CD14-positive monocyte (primary cell): Measurements from ENCODE around the gene RGL1. TPM values are rescaled to one million over a fixed set of nuclear protein-coding genes. Genes with fewer than 3 reads are reported as not detected.

Experiments
- DNase-seq, 3 donors: peaks; one replicate each; pipeline ENCODE4 v3.0.0-alpha.2; 2011 to 2022
- H2AFZ ChIP-seq: 2 replicates; pipeline ENCODE4 v1.6.0; 2012; ENCODE audit warnings: mild to moderate bottlenecking, low read depth, low read length, inconsistent platforms; ENCODE audit not compliant: insufficient read depth, poor library complexity, severe bottlenecking
- H3K27ac ChIP-seq, 2 donors: 1 replicate in 1 of 2; 2 replicates in 1 of 2; pipeline ENCODE4 v1.5.1; 2012 to 2013; ENCODE audit warnings: low read length in 2 of 2, control low read depth in 1 of 2, inconsistent platforms in 1 of 2, low read depth in 1 of 2, mild to moderate bottlenecking in 1 of 2
- H3K27me3 ChIP-seq, 2 donors: one replicate each; pipeline versions ENCODE4 v1.6.0 to v1.6.1; 2011 to 2013; ENCODE audit warnings: low read length in 2 of 2; ENCODE audit not compliant: control insufficient read depth in 2 of 2, insufficient read depth in 2 of 2
- H3K36me3 ChIP-seq, 2 donors: replicated peaks in 1 of 2; 1 replicate in 1 of 2; 2 replicates in 1 of 2; pipeline versions ENCODE4 v1.5.1 to v1.6.1; 2012 to 2013; ENCODE audit warnings: low read length in 2 of 2, control low read depth in 1 of 2, inconsistent platforms in 1 of 2, mild to moderate bottlenecking in 1 of 2; ENCODE audit not compliant: insufficient read depth in 2 of 2, control insufficient read depth in 1 of 2
- H3K4me1 ChIP-seq, 2 donors: 1 replicate in 1 of 2; 2 replicates in 1 of 2; pipeline versions ENCODE4 v1.5.1 to v1.6.1; 2012 to 2013; ENCODE audit warnings: low read length in 2 of 2, control low read depth in 1 of 2, inconsistent platforms in 1 of 2, mild to moderate bottlenecking in 1 of 2, moderate library complexity in 1 of 2; ENCODE audit not compliant: insufficient read depth in 2 of 2, control insufficient read depth in 1 of 2
- H3K4me2 ChIP-seq: replicated peaks from 2 replicates; pipeline ENCODE3; 2012; ENCODE audit warnings: low read length, moderate library complexity, mild to moderate bottlenecking; ENCODE audit not compliant: poor library complexity, severe bottlenecking; ENCODE audit errors: extremely low read depth
- H3K4me3 ChIP-seq, 3 experiments: fragments of 200-600 bp in 1 of 3; sonication (generic) in 1 of 3; replicated peaks in 1 of 3; 1 replicate in 2 of 3; 2 replicates in 1 of 3; pipeline ENCODE4 v1.5.1; 2011 to 2013; ENCODE audit warnings: low read length in 3 of 3, mild to moderate bottlenecking in 3 of 3, control low read depth in 2 of 3, low read depth in 2 of 3, inconsistent platforms in 1 of 3, moderate library complexity in 1 of 3
- H3K79me2 ChIP-seq: 2 replicates; pipeline ENCODE4 v1.6.0; 2012; ENCODE audit warnings: mild to moderate bottlenecking, control low read depth, inconsistent platforms, low read length, moderate library complexity; ENCODE audit not compliant: insufficient read depth
- H3K9ac ChIP-seq: 2 replicates; pipeline ENCODE4 v1.6.0; 2017; ENCODE audit warnings: low read length, mild to moderate bottlenecking; ENCODE audit not compliant: insufficient read depth, poor library complexity, severe bottlenecking
- H3K9me3 ChIP-seq, 2 donors: replicated peaks in 1 of 2; 1 replicate in 1 of 2; 2 replicates in 1 of 2; pipeline versions ENCODE4 v1.5.1 to v1.6.1; 2012 to 2013; ENCODE audit warnings: low read length in 2 of 2, control low read depth in 1 of 2; ENCODE audit not compliant: control insufficient read depth in 1 of 2, insufficient read depth in 1 of 2
- H4K20me1 ChIP-seq: 2 replicates; pipeline ENCODE4 v1.6.0; 2012; ENCODE audit warnings: mild to moderate bottlenecking, low read length, control low read depth, moderate library complexity; ENCODE audit not compliant: insufficient read depth
- H3K27ac Mint-ChIP-seq, 7 donors: one replicate each; pipeline ENCODE4 v1.8.0; 2020; ENCODE audit warnings: mild to moderate bottlenecking in 7 of 7, mixed read lengths in 7 of 7, moderate library complexity in 6 of 7, inconsistent platforms in 2 of 7
- H3K27me3 Mint-ChIP-seq, 3 donors: one replicate each; pipeline ENCODE4 v1.8.0; 2021 to 2022; ENCODE audit warnings: low read depth in 3 of 3, mild to moderate bottlenecking in 3 of 3, mixed read lengths in 3 of 3, moderate library complexity in 3 of 3, inconsistent platforms in 1 of 3
- H3K36me3 Mint-ChIP-seq, 2 donors: one replicate each; pipeline ENCODE4 v1.8.0; 2020; ENCODE audit warnings: mixed read lengths in 2 of 2, inconsistent platforms in 1 of 2, mild to moderate bottlenecking in 1 of 2
- H3K4me1 Mint-ChIP-seq: one replicate; pipeline ENCODE4 v1.8.0; 2020; ENCODE audit warnings: mild to moderate bottlenecking, mixed read lengths
- H3K4me3 Mint-ChIP-seq, 2 donors: one replicate each; pipeline ENCODE4 v1.8.0; 2020; ENCODE audit warnings: mild to moderate bottlenecking in 2 of 2, mixed read lengths in 2 of 2, moderate library complexity in 1 of 2
- H3K9me3 Mint-ChIP-seq, 7 donors: one replicate each; pipeline ENCODE4 v1.8.0; 2020 to 2022; ENCODE audit warnings: mixed read lengths in 7 of 7, mild to moderate bottlenecking in 6 of 7, moderate library complexity in 6 of 7, inconsistent platforms in 2 of 7
- whole genome bisulfite sequencing: methylation state at CpG from one replicate; pipeline ENCODE4 v1.1.5; 2013; ENCODE audit warnings: missing lambda C conversion rate; ENCODE audit not compliant: insufficient coverage; 5-methylcytosine and 5-hydroxymethylcytosine counted together
- intact Hi-C, 2 donors: fragments of 100-400 bp; cut with micrococcal nuclease; formaldehyde crosslinking; loops; one replicate each; pipeline versions ENCODE4 v1.15.0 to v1.15.1; 2023
- polyA plus RNA-seq, 3 donors: library from polyadenylated mRNA; depleted of rRNA in 1 of 3; unstranded in 2 of 3; stranded (reverse) in 1 of 3; fragments of 300-500 nt in 2 of 3; fragments of >200 nt in 1 of 3; fragmentation: Illumina TruSeq in 2 of 3; gene quantifications; 1 replicate in 2 of 3; 2 replicates in 1 of 3; pipeline ENCODE4 v1.2.3, GENCODE V29; 2012 to 2021
- TF ChIP-seq, protein P1 (sequence below): fragments of 200-600 bp; IDR thresholded peaks from one replicate; pipeline ENCODE4 v1.8.0; 2022; ENCODE audit warnings: antibody characterized with exemption, mild to moderate bottlenecking

The RGL1 gene
- polyA plus RNA-seq, 3 donors: 1.2 to 3.3 (median 2.0) TPM

DNA sequence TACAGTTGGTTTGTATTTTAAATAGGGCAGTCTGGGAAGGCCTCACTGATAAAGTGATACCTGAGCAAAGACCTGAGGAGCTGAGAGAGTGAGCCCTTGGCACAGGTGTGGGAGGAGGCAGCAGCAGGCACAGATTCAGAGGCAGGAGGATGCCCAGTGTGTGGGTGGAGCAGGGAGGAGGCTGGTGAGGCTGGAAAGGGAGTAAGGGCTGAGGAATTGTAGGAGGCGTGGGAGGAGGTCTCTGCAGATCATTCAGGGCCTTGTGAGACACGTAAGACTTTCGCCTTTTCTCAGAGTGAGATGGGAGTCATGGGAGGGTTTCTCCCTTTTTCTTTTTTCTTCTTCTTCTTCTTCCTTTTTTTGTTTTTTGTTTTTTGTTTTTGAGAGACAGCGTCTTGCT, 58.0 kb downstream of the RGL1 start:
- H3K4me3 Mint-ChIP-seq: no peak overlapping the region
- H4K20me1 ChIP-seq: no peaks in the 10 kb centered on the region
- no peak overlapping the region for H2AFZ ChIP-seq
- no peak for DNase-seq
- H3K36me3 ChIP-seq: no peaks in the 10 kb centered on the region
- H3K9me3 ChIP-seq: no peaks in the 10 kb centered on the region
- H3K9ac ChIP-seq: no peak overlapping the region
- TF ChIP-seq, protein P1, sequence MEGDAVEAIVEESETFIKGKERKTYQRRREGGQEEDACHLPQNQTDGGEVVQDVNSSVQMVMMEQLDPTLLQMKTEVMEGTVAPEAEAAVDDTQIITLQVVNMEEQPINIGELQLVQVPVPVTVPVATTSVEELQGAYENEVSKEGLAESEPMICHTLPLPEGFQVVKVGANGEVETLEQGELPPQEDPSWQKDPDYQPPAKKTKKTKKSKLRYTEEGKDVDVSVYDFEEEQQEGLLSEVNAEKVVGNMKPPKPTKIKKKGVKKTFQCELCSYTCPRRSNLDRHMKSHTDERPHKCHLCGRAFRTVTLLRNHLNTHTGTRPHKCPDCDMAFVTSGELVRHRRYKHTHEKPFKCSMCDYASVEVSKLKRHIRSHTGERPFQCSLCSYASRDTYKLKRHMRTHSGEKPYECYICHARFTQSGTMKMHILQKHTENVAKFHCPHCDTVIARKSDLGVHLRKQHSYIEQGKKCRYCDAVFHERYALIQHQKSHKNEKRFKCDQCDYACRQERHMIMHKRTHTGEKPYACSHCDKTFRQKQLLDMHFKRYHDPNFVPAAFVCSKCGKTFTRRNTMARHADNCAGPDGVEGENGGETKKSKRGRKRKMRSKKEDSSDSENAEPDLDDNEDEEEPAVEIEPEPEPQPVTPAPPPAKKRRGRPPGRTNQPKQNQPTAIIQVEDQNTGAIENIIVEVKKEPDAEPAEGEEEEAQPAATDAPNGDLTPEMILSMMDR: no peak
- no peak overlapping the region for H3K27ac ChIP-seq
- no peak overlapping the region for H3K4me2 ChIP-seq
- H3K27me3 Mint-ChIP-seq: peaks cover 0 to 5% (median 2%) of the 10 kb centered on the region in 3 donors
- H3K79me2 ChIP-seq: no peaks in the 10 kb centered on the region
- no peaks in the 10 kb centered on the region for H3K4me1 Mint-ChIP-seq
- no peaks in the 10 kb centered on the region for H3K4me1 ChIP-seq
- peaks cover 0 to 4% of the 10 kb centered on the region in 2 donors for H3K36me3 Mint-ChIP-seq
- H3K27ac Mint-ChIP-seq: no peak overlapping the region
- H3K27me3 ChIP-seq: no peaks in the 10 kb centered on the region
- intact Hi-C loops: no loop called here
- 86% methylated on average over 1 of the region's 4 CpGs for WGBS
- H3K9me3 Mint-ChIP-seq: no peaks in the 10 kb centered on the region
- no peak overlapping the region for H3K4me3 ChIP-seq

GRCh38 chr1:183863852-183864251, 58.9 kb downstream of the RGL1 start:
- intact Hi-C loops: no loop called here
- Histone ChIP-seq H3K79me2 (no peaks in the 10 kb centered on the region), H3K27ac (no peak overlapping the region), H3K4me1 (no peaks in the 10 kb centered on the region), H3K4me3 (no peak overlapping the region), H3K27me3 (no peaks in the 10 kb centered on the region), H3K9me3 (no peaks in the 10 kb centered on the region), H3K9ac (no peak overlapping the region), H3K36me3 (no peaks in the 10 kb centered on the region), H3K4me2 (no peak overlapping the region), H2AFZ (no peak overlapping the region), H4K20me1 (no peaks in the 10 kb centered on the region)
- peaks cover 0 to 4% of the 10 kb centered on the region in 2 donors for H3K36me3 Mint-ChIP-seq
- no peak overlapping the region for H3K4me3 Mint-ChIP-seq
- no peak overlapping the region for H3K27ac Mint-ChIP-seq
- H3K9me3 Mint-ChIP-seq: no peaks in the 10 kb centered on the region
- H3K27me3 Mint-ChIP-seq: peaks cover 0 to 5% (median 2%) of the 10 kb centered on the region in 3 donors
- TF ChIP-seq, protein P1: no peak
- H3K4me1 Mint-ChIP-seq: no peaks in the 10 kb centered on the region
- no peak for DNase-seq
